Measurements from ENCODE around the gene ZFP92.

Gene ZFP92

DNA sequence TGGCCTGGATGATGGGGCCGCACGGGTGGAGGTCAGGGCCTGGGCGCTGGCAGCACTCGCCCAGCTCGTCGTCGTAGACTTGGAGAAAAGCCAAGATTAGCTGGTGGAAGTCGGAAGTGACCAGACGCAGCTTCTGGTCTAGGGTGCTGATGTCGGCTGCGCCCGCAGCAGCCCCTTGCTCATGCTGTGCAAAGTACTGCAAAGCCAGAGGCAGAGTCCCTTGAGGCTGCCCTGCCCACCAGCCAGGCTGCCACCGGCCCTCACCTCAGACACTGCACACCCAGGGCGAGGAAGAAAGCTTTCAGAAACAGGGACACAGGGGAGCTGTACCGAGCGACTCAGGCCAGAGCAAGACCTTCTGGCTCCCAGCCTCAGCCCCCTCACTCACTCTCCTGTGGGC, 44.3 kb downstream of the ZFP92 start:
- no peak for DNase-seq (ENCODE audit: low read depth, low spot score)

DNA sequence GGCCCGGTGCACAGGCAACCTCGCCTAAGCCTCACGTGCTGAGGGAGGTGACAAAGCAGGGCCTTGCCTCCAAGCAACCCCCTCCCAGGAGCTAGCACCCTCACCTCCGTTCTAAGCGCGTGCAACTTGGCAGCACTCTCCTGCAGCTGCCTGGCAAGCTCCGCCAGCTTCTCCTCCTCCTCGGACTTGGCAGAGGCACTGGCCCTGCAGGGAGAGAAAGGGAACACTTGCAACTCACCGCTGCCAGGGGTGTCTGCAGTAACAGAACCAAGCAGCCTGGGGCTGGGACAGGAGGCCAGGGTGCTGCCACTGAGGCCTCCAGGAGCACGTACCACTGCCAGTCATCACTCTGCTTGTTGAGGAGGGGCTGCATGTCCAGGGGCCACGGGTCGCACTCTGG, 44.9 kb downstream of the ZFP92 start:
- no peak for DNase-seq (ENCODE audit: low read depth, low spot score)

DNA sequence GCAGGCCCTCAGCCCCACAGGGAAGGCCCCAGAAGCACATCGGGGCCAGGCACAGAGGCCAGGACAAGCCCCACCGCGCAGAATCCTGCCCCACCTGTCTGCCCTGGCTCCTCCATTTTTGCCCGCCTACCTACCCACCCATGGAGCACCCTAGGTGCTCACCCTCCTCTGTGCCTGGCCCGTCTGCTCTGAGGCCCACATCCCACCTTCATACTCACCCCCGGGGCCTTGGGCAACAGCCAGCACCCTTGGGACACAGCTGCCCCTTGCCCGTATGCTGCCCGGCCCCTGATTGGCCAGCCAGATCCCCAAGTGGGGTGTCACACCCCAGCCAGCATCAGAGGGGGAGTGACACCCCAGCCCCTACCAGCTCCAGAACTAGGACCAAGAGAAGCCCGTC, 45.4 kb downstream of the ZFP92 start:
- DNase-seq (ENCODE audit: low read depth, low spot score), result no peak

DNA sequence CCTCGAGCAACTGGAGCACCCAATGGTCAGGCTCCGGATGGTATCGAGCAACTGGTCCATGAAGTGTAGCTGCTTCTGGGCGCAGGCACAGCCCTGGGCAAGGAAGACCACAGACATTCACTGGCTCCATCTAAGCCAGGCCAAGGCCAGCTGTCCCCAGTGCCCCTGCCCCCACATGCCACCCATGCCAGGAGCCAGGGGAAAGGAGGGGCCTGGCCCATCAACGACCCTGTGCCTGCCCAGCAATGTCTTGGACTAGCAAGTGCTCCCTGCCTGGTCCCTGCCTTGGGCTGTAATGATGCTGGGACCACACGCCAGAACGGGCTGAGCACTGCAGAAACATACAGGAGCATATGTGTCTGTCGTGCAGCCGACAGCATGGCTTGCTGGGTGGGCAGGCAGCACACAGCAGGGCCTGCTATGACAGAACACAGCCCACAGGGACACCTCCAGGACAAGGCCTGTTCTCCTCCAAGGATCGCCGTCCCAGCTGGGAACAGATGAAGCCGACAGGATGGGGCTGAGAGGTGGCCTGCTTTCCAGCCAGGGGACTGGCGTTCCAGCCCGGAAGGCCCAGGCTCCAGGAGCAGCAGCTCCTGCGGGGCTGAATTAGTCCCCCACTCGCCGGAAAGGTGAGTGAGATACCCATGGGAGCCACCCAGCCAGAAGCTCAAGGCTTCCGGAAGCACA, 46.0 kb downstream of the ZFP92 start:
- DNase-seq (ENCODE audit: low read depth, low spot score), result no peak

DNA sequence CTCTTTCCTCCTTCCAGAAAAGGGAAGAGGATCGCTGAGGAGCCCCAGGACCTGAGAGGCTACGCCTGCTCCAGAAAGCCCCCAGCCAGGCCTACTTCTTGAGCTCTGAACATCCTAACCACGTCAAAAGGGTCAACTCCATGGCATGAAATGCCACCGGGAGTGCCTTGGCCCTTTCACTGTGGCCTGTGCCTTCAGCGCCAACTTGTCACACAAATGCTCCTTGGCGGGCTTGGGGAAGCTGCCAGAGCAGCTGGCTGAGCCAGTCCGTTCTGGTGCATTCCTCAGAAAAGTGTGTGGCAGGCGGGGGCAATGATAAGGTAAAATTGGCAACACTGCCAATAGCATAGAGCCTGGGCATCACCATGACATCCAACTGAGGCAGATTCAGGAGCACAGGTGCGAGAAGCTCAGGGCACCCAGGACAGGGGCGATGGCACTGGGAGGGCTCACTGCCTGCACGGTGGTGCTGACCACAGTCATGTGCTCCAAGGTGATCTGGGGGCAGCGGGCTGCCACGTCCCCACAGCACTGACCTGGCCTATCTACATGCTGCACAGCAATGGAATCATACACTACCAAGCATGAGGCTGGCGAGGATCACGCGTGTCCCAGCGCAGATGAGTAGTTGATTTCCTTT, 46.7 kb downstream of the ZFP92 start:
- DNase-seq (ENCODE audit: low read depth, low spot score), result no peak

DNA sequence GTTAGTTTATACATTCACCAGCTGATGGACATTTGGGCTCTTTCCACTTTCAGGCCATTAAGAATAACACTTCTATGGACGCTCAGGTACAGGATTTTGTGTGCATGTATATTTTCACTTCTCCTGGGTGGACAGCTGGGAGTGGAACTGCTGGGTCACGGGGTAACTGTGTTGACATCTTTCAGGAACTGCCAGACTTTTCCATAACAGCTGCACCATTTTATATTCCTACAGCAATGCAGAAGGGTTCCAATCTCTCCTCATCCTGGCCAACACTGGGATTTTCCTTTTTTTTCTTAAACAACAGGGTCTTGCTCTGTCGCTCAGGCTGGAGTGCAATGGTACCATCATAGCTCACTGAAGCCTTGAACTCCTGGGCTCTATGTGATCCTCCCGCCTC, 47.2 kb downstream of the ZFP92 start:
- no peak for DNase-seq (ENCODE audit: low read depth, low spot score)

DNA sequence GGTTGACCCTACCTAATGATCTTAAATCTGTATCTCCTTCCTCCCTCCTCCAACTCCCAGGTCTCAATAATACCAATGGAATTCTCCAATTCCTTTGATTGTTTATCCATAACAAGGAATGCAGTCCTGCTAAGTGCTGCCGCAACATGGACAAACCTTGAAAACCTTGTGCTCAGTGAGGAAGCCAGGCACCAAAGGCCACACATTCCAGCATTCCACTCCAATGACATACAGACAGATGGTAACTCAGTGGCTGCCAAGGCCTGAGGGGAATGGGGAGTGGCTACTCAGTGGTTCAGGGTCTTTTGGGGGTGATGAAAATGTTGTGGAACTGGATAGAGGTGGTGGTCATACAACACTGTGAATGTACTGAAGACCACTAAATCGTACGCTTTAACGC, 48.7 kb downstream of the ZFP92 start:
- DNase-seq (ENCODE audit: low read depth, low spot score), result no peak

DNA sequence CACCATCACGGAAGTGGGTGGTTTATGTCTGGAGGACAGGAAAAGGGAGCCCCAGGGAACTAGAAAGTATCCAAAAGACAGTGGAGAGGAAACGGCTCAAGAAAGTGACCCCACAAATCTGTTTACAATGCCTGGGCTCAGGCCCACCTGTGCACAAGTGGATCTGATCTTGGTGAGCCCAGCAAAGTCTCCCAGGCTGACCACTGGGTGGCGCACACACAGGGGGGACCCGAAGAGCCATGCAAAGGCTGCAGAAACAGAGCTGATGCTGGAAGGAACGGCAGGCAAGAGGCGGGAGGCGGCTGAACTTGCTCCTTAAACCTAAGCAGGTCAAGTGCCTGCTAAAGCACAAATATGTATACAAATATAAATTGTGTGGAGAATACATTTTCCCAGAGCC, 49.6 kb downstream of the ZFP92 start:
- DNase-seq (ENCODE audit: low read depth, low spot score), result no peak
